Measurements from ENCODE around the gene KRTAP4-3.
"Not testable (repeated sequence)": the region's sequence is repeated elsewhere in the genome, so short reads cannot be mapped to it uniquely, and the experiment has no call there.

Gene KRTAP4-3

DNA sequence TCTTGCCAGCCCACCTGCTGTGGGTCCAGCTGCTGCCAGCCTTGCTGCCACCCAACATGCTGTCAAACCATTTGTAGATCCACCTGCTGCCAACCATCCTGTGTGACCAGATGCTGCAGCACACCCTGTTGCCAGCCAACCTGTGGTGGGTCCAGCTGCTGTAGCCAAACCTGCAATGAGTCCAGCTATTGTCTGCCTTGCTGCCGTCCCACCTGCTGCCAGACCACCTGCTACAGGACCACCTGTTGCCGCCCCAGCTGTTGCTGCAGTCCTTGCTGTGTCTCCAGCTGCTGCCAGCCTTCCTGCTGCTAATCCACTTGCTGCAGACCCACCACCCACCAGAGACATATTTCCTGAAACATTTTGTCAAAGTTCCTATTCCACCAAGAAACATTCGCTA, 22.3 kb upstream of the KRTAP4-3 start:
- H3K4me3 ChIP-seq (replicated peaks; ENCODE audit: low read depth, low read length): no peak overlapping the region
- no peak for DNase-seq (ENCODE audit: extremely low read depth, low read depth)
- TF ChIP-seq, protein P1, sequence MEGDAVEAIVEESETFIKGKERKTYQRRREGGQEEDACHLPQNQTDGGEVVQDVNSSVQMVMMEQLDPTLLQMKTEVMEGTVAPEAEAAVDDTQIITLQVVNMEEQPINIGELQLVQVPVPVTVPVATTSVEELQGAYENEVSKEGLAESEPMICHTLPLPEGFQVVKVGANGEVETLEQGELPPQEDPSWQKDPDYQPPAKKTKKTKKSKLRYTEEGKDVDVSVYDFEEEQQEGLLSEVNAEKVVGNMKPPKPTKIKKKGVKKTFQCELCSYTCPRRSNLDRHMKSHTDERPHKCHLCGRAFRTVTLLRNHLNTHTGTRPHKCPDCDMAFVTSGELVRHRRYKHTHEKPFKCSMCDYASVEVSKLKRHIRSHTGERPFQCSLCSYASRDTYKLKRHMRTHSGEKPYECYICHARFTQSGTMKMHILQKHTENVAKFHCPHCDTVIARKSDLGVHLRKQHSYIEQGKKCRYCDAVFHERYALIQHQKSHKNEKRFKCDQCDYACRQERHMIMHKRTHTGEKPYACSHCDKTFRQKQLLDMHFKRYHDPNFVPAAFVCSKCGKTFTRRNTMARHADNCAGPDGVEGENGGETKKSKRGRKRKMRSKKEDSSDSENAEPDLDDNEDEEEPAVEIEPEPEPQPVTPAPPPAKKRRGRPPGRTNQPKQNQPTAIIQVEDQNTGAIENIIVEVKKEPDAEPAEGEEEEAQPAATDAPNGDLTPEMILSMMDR (IDR thresholded peaks at IDR 0.05; ENCODE audit: low read depth, low read length, missing control alignments): no peak

DNA sequence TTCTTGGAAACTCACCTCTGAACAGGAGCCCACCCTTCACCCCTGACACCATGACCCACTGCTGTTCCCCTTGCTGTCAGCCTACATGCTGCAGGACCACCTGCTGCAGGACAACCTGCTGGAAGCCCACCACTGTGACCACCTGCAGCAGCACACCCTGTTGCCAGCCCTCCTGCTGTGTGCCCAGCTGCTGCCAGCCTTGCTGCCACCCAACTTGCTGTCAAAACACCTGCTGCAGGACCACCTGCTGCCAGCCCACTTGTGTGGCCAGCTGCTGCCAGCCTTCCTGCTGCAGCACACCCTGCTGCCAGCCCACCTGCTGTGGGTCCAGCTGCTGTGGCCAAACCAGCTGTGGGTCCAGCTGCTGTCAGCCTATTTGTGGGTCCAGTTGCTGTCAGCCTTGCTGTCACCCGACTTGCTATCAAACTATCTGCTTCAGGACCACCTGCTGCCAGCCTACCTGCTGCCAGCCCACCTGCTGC, 21.9 kb upstream of the KRTAP4-3 start, which contains the start of gene KRTAP9-1:
Gene KRTAP9-1, plus strand, starts transcription at position 51 of the 482 bp plus-strand sequence. Its CDS starts 0 bp downstream, at position 51.
- not testable (repeated sequence) for H3K4me3 ChIP-seq (replicated peaks; ENCODE audit: low read depth, low read length); DNase-seq (ENCODE audit: extremely low read depth, low read depth)

DNA sequence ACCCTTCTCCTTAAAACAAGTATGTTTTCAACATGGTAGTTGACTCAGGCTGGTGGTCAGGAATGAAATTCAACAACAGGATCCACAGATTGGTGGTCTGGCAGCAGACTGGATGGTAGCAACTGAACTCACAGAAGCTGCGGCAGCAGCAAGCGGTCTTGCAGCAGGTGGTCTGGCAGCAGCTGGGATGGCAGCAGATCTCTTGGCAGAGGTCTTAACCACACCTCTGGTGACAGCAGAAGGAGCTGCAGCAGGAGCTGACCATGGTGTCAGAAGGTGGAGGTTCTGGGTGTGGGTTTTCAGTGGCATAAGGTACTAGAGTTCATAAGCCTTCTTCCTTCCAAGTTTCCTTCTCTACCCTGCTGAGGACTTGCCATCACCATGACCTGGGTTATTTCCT, 18.9 kb upstream of the KRTAP4-3 start:
- TF ChIP-seq, protein P1 (IDR thresholded peaks at IDR 0.05; ENCODE audit: low read depth, low read length, missing control alignments): no peak
- DNase-seq (ENCODE audit: extremely low read depth, low read depth): no peak
- no peak overlapping the region for H3K4me3 ChIP-seq (replicated peaks; ENCODE audit: low read depth, low read length)

DNA sequence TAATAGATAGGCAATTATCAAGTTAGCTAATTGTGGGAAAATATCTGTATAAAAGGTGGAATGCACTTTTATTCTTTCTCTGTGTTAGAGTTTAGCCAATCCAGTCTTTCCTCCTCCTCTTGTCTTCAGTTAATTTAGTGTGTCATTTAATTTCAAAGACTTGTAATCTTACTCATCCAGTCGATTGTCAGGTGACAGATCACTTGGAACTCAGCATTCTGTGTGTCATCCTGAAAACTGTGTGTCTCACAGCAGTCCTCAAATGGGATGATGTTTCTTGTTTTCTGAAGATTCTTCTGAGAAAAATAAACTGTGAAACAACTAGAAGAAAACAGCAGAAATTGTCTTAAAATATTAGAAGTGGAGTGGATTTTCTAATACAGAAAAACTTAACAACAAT, 17.0 kb upstream of the KRTAP4-3 start:
- DNase-seq (ENCODE audit: extremely low read depth, low read depth): no peak
- TF ChIP-seq, protein P1 (IDR thresholded peaks at IDR 0.05; ENCODE audit: low read depth, low read length, missing control alignments): no peak
- no peak overlapping the region for H3K4me3 ChIP-seq (replicated peaks; ENCODE audit: low read depth, low read length)

DNA sequence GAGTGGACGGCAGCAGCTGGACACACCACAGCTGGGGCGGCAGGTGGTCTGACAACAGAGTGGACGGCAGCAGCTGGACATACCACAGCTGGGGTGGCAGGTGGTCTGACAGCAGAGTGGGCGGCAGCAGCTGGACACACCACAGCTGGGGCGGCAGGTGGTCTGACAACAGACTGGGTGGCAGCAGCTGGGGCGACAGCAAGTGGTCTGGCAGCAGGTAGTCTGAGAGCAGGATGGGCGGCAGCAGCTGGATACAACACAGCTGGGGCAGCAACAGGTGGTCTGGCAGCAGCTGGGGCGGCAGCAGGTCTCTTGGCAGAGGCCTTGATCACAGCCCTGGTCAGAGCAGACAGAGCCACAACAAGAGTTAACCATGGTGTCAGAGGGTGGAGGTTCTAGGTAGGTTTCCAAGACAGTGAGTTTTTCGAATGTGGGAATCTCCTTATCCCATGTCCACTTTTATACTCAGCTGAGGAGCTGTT, 16.5 kb upstream of the KRTAP4-3 start, which contains the start of gene KRTAP4-1:
Gene KRTAP4-1, minus strand, starts transcription at position 432 of the 482 bp plus-strand sequence. Its CDS starts 57 bp downstream, at position 375.
- TF ChIP-seq, protein P1 (IDR thresholded peaks at IDR 0.05; ENCODE audit: low read depth, low read length, missing control alignments): no peak
- no peak within 1 kb of the TSS for H3K4me3 ChIP-seq (replicated peaks; ENCODE audit: low read depth, low read length)

DNA sequence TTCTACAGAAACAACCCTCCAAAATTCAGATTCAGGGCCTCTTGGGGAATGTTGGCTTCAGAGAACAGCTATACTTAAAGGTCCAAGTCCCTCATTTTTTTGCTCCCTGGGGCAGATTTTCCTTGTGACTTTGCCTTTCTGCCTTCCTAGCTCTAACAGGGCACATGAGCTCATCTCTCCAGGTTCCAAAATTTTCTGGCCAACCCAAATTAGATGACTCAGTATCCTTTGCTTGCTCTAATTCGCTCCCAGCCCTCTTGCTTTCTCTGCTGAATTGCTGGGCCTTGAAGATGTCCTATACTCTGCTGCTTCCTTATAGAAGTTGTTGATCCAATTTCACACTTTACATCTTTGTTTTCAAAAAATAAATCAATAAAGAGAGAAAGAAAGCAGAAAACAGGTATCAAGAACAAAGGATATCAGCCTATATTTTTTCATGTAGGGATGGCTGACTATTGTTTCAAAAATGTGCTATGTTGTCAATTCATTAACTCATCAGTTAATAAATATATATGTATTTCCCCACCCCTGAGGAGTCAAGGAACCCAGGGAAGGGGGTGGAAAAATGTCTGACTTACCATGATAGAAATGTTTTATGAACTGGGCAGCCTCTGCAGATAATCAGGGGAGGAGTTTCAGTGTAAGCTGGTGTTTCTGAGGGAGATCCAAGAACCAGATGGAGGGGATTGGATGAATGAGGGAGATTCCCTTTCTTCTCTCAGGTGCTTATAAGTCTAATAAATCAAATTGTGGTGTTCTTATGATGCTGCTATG, 11.0 kb upstream of the KRTAP4-3 start:
- H3K4me3 ChIP-seq (replicated peaks; ENCODE audit: low read depth, low read length): no peak overlapping the region
- TF ChIP-seq, protein P1 (IDR thresholded peaks at IDR 0.05; ENCODE audit: low read depth, low read length, missing control alignments): no peak
- no peak for DNase-seq (ENCODE audit: extremely low read depth, low read depth)

More for the DNA sequence above, 16.5 kb upstream of the KRTAP4-3 start, which contains the start of gene KRTAP4-1:
- DNase-seq (ENCODE audit: extremely low read depth, low read depth): no peak

DNA sequence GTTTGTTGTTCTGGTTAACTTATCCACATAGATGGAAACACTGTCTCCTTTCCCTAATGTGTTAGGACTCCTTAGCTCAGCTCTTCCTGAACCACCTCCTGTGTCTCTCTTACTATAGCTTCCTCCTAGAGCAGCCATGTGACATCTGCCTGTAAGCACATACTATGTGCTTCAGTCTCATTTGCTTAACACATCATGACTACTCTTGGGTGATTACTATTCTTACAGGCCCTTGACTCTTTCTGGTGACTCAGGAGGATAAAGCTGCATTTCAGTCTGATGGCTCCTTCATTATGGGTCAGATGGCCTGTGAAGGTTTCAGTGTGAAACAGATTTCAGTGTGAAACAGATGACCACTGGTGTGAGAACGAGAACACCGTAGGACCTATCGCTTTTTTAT, 10.3 kb upstream of the KRTAP4-3 start:
- H3K4me3 ChIP-seq (replicated peaks; ENCODE audit: low read depth, low read length): no peak overlapping the region
- TF ChIP-seq, protein P1 (IDR thresholded peaks at IDR 0.05; ENCODE audit: low read depth, low read length, missing control alignments): no peak
- no peak for DNase-seq (ENCODE audit: extremely low read depth, low read depth)

Measured in HFF-Myc (cell line).